ENCODE data around the gene ANGPTL5.
"Not testable (repeated sequence)": the region's sequence is repeated elsewhere in the genome, so short reads cannot be mapped to it uniquely, and the experiment has no call there.

The ANGPTL5 gene

DNA sequence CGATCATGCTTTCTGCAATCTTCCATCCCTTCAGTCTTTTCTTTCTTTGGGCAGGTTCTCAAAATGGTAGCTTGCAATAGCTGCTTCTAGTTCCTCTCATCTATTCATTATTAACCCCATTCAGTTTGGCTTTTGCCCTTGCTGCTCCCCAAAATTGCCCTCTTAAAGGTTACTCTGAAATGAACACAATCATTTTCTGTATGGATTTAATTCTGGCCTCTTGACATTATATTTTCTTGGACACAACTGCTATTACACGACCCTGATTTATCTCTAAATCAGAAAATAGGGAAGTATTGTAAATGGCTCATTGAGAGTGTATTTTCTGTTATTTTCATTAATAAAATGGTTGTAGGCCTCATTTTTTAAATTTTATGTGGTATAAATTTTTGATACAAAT is at the start of gene ANGPTL5:
Gene ANGPTL5, minus strand, starts transcription at position 101 of the 400 bp plus-strand sequence. CDS start 8,613 bp downstream, outside the sequence.
- DNase-seq: no peak

DNA sequence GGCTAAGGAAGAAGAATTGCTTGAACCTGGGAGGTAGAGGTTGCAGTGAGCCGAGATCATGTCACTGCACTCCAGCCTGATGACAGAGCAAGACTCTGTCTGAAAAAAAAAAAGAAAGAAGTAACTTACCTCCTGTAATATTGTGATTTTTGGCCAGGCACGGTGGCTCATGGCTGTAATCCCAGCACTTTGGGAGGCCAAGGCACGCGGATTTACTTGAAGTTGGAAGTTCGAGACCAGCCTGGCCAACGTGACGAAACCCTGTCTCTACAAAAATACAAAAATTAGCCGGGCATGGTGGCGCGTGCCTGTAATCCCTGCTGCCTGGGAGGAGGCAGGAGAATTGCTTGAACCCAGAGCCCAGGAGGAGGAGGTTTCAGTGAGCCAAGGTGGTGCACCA is 47.9 kb upstream of the ANGPTL5 start:
- not testable (repeated sequence) for DNase-seq

DNA sequence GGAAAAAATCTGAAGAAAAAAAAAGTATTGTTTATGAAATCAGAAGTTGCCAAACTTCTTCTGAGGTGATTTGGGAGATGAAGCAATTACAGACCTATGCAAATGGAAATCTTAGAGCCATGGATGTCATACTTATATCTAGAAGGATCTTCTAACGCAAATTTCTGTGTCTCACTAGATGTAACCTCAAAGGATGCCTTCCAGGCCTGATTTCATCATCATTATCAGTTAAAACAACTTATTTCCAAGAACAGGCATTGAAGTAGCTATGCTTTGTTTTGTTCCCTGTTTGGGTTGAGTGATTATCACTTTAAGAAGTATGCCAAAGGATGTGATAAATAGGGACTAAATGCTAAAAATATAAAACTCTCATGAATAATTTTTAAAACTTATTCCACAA is 43.9 kb upstream of the ANGPTL5 start:
- DNase-seq: no peak

DNA sequence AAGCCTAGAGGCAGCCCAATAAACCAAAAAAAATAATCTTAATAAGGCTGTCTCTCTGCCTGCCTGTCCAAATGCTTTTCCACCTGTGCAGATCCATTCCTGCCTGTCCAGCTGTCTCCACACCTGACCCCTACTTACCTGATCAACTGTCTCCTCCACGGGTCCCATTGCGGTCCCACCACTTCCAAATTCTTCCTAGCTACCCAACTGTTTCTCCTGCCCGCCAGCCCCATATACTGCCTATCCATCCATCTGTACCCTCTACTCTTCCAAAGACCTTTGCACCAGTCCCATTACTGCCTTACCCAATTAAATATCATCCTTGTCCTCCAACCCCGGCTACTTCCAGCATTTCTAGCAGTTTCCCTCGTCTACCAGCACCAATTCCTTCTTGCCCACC is 39.4 kb upstream of the ANGPTL5 start:
- DNase-seq: no peak

DNA sequence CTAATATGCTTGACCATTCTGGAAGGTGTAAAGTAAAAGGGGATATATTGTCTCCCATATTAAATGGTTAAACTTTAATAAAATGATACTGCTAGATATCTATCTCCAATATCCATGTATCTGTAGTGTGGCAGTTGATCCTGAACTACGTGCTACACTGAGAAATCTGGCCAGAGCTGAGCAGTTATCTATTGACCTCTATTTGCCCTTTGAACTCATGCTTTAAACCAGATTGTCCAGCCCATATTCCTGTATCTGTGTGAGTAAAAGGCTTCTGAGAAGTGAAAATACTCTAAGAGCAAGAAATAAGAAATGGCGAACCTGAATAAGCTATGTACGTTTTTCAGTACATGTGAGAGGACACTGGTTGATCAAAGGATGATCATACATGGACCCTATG is 39.0 kb upstream of the ANGPTL5 start:
- DNase-seq: no peak

DNA sequence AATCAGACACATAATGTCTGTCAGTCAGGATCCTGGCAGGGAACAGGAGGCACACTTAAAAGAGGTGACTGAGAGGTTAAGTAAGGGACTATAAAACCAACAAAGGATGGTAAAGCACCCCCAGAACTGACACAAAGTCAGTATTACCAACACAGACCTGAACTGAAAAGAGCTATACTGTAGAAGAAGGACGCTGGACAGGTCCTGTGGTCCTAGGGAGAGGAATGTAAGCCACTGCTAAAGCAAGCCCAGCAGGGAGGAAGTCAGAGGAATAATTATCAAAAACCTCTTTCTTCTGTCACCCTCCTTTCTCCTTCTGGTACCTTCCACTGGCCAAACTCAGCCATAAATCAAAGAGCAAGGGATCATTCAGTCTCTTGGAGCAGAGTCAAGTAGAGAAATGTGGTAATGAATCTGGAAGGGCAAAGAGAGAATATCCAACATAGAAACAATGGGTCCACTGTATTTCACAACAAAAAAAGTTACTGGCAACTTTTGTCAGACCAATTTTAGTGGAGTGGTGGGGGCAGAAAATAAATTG is 33.4 kb upstream of the ANGPTL5 start:
- DNase-seq: no peak

DNA sequence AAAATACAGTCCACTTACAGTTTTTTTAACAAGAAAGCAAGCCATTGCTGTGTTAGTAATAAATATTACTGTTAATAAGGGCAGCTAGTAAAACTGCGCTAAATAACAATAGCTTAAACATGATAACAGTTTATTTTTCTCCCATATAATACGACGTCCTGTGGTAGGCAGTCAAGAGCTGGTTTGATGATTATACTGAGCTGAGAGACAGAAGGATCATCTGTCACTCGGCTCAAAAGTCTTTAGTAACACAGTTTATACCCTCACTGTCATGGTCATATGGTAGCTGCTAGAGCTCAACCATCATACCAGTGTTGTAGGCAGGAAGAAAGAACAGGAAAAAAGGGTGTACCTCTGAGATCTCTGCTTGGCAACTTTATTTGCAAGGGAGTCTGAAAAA is 29.1 kb upstream of the ANGPTL5 start:
- no peak for DNase-seq

DNA sequence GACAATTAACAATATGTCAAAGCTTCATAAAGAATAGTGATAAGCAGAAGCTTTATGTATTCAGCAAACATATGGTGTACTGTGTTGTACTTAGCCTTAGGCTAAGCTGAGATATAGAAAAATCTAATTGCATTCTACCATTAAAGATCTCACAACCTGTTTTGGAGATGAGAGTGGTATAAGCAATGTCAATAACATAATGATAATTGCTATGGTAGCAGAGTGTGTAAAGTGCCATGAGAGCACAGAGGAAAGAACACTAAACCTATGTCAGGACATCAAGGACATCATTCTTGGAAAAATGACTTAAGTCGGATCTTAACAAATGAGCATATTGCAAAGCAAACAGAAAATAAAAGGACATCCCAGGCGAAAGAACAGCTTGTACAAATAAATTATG is 28.6 kb upstream of the ANGPTL5 start:
- DNase-seq: no peak

DNA sequence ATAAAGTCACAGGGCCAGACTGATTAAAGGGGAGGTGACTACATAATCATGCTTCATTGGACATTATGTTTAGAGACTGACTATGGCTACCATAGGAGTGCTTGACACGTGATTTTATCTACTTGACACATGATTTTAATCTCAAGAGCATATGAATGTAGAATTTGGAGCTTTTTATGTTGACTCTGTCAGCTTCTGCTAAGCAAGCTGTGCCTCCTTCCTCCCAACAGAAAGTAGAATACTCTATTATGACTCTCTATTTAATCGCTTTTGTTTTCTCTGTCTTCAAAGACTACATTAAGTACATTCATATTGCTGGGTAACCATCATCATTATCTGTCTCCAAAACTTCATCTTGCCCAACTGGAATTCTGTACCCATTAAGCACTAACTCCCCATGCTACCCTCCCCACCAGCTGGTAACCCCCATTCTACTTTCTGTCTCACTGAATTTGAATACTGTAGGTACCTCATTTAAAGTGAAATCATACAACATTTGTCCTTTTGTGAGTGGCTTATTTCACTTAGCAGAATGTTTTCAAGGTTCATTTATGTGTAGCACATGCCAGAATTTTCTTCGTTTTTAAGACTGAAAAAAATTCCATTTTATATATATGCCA is 24.7 kb upstream of the ANGPTL5 start:
- no peak for DNase-seq

DNA sequence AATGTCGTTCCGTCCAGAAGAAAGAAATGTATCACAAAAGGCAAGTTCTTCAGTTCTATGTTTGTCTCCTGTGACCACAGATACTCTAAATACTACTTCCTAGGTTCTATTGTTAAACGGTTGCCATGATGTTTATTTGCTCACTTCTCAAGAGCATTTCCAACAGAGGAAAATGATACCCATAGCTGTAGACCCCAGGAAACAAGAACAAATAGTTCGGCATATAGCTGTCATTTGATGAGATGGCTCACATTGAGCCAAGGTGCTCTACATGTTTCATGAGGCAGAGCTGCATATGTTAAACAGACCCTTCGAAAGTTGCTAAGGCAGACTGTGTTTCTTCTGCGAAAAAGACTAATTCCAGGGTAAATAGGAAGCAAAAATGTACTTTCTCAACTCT is 15.4 kb upstream of the ANGPTL5 start:
- no peak for DNase-seq

DNA sequence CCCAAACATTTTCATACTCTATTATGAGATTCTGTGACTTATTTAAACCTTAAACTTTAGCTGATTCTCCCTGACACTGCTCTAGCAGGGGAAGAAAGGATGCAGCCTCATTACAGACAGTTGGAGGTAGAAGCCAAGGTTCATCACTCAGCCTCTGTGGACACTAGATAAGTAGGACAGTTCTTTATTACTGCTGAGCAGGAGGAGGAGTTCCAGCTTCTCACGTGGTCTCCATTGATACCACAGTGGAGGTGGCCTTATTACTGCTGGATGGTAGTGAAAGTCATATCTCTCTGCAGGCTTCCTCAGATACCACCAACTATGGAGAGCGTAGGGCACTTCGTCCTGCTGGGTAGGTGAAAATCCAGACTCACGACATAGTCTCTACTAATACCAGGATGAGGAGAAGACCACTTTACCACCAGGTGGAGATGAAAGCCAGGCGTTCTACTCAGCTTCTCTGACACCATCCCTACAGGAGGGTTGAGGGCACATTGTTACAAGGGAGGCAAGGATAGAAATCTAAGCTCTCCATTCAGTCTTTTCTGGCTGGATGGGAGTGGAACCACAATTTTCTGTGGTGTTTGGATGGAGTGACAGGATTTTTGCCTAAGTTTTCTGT is 13.1 kb upstream of the ANGPTL5 start:
- DNase-seq: no peak

DNA sequence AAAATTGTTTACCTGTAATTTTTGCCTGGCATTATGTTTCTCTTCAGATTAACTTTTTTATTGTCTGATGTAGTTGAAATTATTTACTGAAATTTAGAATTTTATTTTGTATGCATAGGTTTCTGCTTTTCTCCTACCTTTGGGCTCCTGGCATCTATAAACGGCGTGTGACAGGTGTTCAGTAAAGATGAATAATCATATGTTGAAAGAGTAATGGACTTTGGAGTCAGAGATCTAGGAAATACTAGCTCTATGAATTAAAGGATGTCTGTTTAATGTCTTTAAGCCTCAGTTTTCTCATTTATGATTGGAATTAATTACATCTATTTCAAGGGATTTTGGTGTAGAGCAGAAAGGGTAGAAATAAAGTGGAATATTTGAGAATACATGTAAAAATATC is 7.2 kb upstream of the ANGPTL5 start:
- DNase-seq: no peak

DNA sequence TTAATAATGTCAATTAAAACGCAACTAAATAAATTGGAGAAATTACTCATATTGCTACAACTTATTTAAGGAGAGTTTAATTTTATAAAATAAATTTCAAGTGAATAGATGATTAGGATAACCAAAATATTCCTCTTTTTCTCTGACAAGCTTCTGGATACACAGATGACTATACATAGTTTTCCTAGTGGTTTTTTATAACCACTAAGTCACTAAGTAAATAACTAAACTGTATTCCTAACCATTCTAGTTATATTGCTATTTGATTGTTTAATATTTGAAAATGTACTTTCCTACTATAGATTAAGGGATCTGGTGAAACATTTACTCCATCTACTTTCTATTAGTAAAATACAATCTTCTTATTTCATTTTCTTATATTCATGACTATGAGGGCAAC is 4.7 kb upstream of the ANGPTL5 start:
- no peak for DNase-seq

DNA sequence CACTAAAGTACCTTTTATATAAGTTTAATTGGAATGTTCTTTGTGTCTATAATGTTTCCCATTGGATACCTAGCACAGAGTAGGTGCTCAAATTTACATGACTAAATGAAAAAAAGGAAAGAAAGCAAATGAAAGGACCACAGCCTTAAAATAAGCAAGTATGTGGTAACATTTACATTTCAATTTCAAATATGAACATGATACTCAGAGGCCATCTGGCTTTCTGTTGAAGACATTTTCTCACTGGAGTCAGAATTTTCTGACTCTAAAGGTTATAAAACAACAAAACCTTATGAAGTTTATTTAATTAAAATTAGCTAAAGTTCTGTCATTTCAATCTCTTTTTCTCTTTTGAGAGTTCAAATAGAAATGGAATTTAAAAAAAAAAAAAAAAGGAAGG is 904 bp upstream of the ANGPTL5 start:
- no peak for DNase-seq

DNA sequence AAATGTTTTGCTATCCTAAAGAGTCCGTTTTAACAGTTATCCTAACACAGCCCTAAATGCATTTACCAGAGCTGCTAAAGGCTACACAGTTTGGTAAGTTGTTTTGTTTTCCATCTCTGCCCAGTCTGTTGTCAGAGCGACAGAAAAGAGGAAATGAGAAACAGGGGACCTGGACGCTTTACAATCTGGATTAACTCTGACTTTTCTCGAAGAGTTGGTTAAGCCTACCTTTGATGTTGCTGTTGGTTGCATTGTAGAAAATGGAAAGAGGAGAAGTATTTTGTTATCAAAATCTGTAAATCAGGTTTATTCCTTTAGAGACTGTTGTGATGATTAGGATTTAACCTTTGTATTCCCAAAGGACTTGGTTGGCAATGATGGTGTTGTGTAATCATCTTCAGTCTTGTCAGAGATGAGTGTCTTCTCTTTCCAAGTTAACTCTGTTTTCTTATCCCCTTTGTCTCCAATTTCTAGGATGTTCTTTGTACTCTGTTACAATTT is 481 bp downstream of the ANGPTL5 start:
- no peak for DNase-seq

DNA sequence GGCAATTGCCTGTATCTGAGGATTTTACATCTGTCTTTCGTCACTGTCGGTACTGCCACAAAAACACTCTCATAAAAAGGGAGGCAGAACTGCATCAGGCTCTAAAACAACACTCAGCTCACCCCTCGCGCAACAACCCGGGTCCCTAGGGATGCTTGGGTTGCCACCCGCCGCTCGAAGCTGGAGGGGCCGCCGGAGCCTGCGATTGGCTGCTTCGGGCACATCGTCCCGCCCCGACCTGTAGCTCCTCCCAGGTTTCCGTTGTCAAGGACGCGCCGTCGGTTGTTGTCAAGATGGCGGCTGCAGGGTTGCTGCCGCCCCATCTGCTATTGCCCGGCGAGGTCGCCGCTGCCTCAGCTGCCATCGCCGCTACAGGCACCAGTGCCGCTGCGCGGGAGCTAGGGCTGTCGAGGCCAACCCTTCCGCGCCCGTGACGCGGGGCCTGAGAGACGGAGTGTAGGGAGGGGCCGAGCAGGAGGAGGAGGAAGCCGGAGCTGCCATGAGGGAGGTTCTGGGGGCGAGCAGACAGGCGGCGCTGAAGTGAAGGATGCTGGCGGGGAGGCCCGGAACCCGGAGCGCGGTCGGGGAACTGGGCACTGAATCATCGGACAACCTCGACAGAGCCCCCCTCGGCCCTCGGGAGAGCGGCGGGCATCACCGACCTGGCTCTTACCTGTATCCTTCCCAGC is 1.4 kb downstream of the ANGPTL5 start, which contains the start of gene CEP126:
Gene CEP126, plus strand, starts transcription at position 273 of the 689 bp plus-strand sequence. Its CDS starts 275 bp downstream, at position 548.
- peak; percentile 93 for DNase-seq

DNA sequence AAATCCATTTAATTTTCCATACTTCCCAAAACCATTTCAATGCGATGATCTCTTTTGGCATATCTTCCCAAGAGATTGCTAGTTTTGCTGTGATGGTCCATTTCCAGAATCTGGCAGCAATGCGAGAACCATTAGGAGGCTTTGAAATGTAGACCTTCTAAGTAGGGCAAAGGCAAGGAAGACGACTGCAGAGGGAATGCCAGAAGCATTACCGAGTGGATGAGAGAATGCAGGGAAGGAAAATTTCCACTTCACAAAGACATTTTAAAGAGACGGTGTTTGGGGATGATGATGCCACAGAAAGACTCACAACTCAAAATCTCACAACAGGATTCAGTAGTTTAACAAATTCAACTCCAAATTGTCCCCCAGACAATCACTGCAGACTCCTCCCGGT is 2.0 kb downstream of the ANGPTL5 start:
- DNase-seq: no peak

DNA sequence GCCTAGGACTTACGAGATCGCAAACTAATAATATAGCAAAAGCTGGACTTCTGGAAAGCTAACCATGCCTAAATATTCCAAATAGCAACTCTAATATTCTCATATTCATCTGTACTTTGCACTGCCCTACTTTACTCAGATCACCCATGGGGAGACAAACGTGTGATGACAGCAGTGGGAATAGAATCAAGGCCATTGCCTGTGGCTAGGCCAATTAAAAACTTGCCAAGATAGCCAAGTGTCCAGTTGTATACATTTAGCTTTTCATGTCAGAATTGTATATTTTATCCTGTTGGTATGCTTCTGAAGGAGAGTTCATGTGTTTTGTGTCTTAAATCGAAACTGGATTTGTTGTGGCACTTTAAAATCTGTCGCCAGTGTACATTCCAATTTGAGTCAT is 2.7 kb downstream of the ANGPTL5 start:
- no peak for DNase-seq

DNA sequence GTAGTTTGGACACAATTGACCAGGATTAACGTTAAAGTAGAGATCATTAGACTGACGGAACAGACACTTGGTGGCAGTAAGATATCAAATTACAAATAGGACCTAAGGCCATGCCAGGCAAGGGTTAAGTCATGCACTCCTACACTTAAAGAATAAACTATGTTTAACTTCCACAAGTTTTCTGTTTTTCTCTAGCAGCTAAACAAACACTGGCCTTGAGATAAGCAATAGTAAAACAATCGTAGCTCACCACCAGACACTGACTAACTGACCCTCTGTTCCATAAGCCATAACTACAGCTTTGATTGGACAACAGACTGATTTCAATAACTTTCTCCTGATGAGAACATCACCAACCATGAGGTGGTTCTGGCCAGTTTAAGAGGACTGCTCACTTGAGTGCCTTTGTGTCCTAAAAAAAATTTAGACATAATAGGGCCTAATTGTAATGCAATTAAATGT is 3.5 kb downstream of the ANGPTL5 start:
- no peak for DNase-seq

DNA sequence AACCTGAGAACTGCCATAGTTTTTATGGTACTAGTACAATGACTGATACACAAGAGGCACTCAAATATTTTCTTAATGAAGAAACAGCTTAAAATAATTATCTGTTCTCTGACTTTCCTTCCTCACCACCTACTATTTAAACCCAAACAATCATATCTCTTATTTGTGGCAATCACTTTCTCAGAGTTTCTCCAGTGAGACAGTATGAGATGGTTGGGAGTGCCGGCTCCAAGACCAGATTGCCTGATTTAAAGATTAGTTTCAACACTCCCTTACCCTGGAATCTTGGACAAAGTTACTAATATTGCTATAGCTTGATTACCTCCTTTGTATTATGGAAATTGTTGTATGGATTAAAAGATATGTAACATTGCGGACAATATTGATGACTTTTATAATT is 7.2 kb downstream of the ANGPTL5 start:
- DNase-seq: no peak

DNA sequence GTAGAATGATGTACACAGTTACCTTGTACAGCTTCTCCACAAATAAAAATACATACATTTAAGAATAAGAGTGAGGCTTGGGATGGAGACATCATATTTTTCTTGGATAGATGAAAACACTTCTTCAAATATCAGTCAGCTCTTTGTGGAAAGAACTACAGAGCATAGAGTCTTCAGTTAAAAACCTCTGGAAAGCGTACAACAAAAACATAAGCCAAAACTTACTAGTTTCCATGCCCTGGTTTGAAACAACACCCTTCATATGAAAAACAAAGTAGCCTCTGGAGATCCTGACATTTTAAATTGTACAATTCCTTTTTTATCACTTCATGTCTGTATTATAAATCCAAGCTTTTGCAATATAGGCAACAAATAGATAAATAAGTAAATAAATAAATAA is 8.5 kb downstream of the ANGPTL5 start:
- no peak for DNase-seq

DNA sequence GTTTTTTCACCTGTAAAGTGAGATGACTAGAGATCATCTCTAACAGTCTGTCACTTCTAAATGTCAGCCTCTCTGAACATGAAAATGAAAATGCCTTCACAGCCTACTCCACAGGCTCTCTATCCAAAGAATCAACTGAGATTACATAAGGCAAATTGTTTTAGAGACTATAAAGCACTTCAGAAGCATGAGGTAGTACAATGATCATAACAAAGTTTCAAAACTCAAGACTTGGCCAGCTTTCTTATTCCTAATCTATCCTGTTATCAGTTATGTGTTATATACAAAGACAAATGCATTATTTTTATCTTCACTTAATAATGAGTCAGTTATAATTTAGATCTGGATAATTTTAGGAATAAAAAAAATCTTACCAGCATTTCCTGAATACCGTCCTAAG is 21.8 kb downstream of the ANGPTL5 start:
- DNase-seq: no peak

DNA sequence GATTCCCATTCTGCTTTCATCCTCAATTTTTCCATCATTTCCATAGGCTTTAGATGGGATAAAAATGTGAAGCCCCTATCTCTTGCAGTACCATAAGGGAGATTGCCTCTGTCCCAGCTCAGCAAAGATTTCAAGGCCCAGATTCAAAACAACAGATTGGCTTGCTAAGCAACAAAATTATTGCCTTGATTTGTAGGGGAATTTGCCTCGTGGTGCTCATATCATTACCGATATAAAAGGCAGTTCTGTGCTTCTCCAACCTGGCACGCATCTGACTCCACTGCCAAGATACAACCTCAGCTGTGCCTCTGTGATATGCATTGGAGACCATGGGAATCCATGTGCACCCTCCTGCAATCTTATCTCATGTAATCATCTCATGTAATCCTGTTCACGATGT is 26.6 kb downstream of the ANGPTL5 start:
- DNase-seq: no peak

DNA sequence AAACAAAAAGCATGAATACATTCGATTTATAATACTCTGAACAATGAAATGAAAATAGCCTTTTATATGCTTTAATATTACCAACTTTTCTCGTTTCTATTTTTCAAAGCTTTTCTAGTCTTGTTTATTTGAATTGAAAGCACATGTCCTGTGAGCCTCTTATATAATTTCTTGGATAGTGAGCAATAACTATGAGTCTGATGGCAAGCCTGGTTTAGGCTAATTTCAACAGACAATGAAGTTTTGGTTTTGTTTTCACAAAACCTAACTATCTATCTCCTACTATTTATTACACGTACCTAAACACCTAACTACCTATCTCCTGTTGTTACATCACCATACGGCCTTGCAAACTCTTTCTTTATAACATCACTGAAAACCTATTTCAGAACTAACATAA is 30.7 kb downstream of the ANGPTL5 start:
- DNase-seq: no peak

Data from activated T-cell treated with anti-CD3 and anti-CD28 coated beads for 4 hours (primary cell).